K562 (cell line): ENCODE measurements around the gene STX3. TPM values are rescaled to one million over a fixed set of nuclear protein-coding genes. Genes with fewer than 3 reads are reported as not detected.

Experiments
- ELF2 ChIP-seq: fragments of 250-450 bp; sonication (Bioruptor Pico); IDR thresholded peaks from 2 replicates; pipeline ENCODE4 v1.5.0; 2021; ENCODE audit warnings: mild to moderate bottlenecking
- EP300 ChIP-seq: IDR thresholded peaks from 2 replicates; pipeline ENCODE4 v1.6.1; 2012; ENCODE audit warnings: low read length, improper control_type of control experiment
- GATAD2B ChIP-seq: fragments of 450-650 bp; IDR thresholded peaks from 2 replicates; pipeline ENCODE4 v1.6.1; 2017; ENCODE audit warnings: mild to moderate bottlenecking, borderline replicate concordance
- HDAC2 ChIP-seq: fragments of 450-650 bp; IDR thresholded peaks from 2 replicates; pipeline ENCODE4 v1.6.1; 2016; ENCODE audit warnings: mild to moderate bottlenecking
- HMG20A ChIP-seq: fragments of 450-650 bp; formaldehyde crosslinking; conservative IDR thresholded peaks from 2 replicates; pipeline ENCODE4 v1.4.0; 2020; ENCODE audit warnings: mild to moderate bottlenecking, mixed read lengths
- HMGN3 ChIP-seq: IDR thresholded peaks from 2 replicates; pipeline ENCODE4 v1.6.1; 2011; ENCODE audit warnings: borderline replicate concordance, low read depth, mild to moderate bottlenecking, mixed read lengths, low read length; ENCODE audit not compliant: insufficient read length; ENCODE audit errors: extremely low read depth
- NFIC ChIP-seq: fragments of 450-650 bp; IDR thresholded peaks from 2 replicates; pipeline ENCODE4 v1.6.1; 2017; ENCODE audit warnings: mild to moderate bottlenecking, inconsistent platforms
- RBBP5 ChIP-seq: fragments of 200-600 bp; sonication (generic); IDR thresholded peaks from 2 replicates; pipeline ENCODE4 v1.6.1; 2012; ENCODE audit warnings: borderline replicate concordance, mild to moderate bottlenecking, low read length, control low read depth, inconsistent platforms; ENCODE audit not compliant: insufficient read depth, poor library complexity, severe bottlenecking
- SLC30A9 ChIP-seq: fragments of 250-450 bp; sonication (Bioruptor Pico); IDR thresholded peaks from 2 replicates; pipeline ENCODE4 v1.8.0; 2022; ENCODE audit warnings: mild to moderate bottlenecking, moderate library complexity
- SMAD1 ChIP-seq: fragments of 150-350 bp; IDR thresholded peaks from 2 replicates; pipeline ENCODE4 v1.6.1; 2014; ENCODE audit warnings: low read length, low read depth; ENCODE audit not compliant: partially characterized antibody
- ZNF589 ChIP-seq: fragments of 200-800 bp; sonication (Bioruptor generic); IDR thresholded peaks from 2 replicates; pipeline ENCODE4 v1.6.1; 2016; ENCODE audit warnings: low read depth, missing genetic modification characterization, missing compliant biosample characterization
- polyA plus RNA-seq, 8 experiments: library from polyadenylated mRNA; depleted of rRNA in 4 of 8; stranded (reverse) in 5 of 8; unstranded in 3 of 8; fragments of >200 nt; fragmentation: Nextera tagmentation in 2 of 8; fragmentation: Illumina TruSeq in 1 of 8; extraction: Ambion mirVana in 2 of 8; extraction: Trizol in 1 of 8; gene quantifications; 2 replicates each; pipeline versions ENCODE4 v1.2.1 to v1.2.3, GENCODE V29; 2011 to 2014; ENCODE audit warnings: inconsistent platforms in 1 of 8, missing spikeins in 1 of 8
- total RNA-seq, 7 experiments: library from RNA; depleted of rRNA in 6 of 7; stranded (reverse); fragments of >200 nt in 6 of 7; fragmentation: Illumina TruSeq in 2 of 7; extraction: Trizol in 2 of 7; gene quantifications; 2 replicates each; pipeline versions ENCODE4 v1.2.1 to v1.2.3, GENCODE V29; 2011 to 2021; ENCODE audit warnings: low replicate concordance in 1 of 7
- TF ChIP-seq, protein P1 (sequence below): IDR thresholded peaks from 2 replicates; pipeline ENCODE4 v1.6.1; 2011; ENCODE audit warnings: borderline replicate concordance, low read depth, mild to moderate bottlenecking, moderate library complexity, low read length; ENCODE audit not compliant: insufficient read depth, poor library complexity, severe bottlenecking
- TF ChIP-seq, protein P2 (sequence below): fragments of 450-650 bp; IDR thresholded peaks from 2 replicates; pipeline ENCODE4 v1.7.0; 2016; ENCODE audit warnings: borderline replicate concordance
- TF ChIP-seq, protein P3 (sequence below): fragments of 250-450 bp; sonication (Bioruptor Pico); IDR thresholded peaks from 2 replicates; pipeline ENCODE4 v1.8.0; 2021; ENCODE audit warnings: moderate library complexity, mild to moderate bottlenecking, inconsistent platforms
- TF ChIP-seq, protein P4 (sequence below): fragments of 200-800 bp; sonication (Bioruptor generic); IDR thresholded peaks from 2 replicates; pipeline ENCODE4 v1.6.1; 2017; ENCODE audit warnings: missing genetic modification characterization, missing compliant biosample characterization
- TF ChIP-seq, protein P5 (sequence below): fragments of 250-450 bp; sonication (Bioruptor Pico); IDR thresholded peaks from 2 replicates; pipeline ENCODE4 v1.5.0; 2021
- TF ChIP-seq, protein P6 (sequence below): IDR thresholded peaks from 2 replicates; pipeline ENCODE4 v1.6.1; 2016; ENCODE audit warnings: missing genetic modification characterization, missing compliant biosample characterization

The STX3 gene
- total and polyA plus RNA-seq, 9 of the 15 experiments (the other 6 are each of a cell fraction or from before 2014, with no cell fraction given) = 12.0 to 91.6 (median 48.7) TPM

DNA sequence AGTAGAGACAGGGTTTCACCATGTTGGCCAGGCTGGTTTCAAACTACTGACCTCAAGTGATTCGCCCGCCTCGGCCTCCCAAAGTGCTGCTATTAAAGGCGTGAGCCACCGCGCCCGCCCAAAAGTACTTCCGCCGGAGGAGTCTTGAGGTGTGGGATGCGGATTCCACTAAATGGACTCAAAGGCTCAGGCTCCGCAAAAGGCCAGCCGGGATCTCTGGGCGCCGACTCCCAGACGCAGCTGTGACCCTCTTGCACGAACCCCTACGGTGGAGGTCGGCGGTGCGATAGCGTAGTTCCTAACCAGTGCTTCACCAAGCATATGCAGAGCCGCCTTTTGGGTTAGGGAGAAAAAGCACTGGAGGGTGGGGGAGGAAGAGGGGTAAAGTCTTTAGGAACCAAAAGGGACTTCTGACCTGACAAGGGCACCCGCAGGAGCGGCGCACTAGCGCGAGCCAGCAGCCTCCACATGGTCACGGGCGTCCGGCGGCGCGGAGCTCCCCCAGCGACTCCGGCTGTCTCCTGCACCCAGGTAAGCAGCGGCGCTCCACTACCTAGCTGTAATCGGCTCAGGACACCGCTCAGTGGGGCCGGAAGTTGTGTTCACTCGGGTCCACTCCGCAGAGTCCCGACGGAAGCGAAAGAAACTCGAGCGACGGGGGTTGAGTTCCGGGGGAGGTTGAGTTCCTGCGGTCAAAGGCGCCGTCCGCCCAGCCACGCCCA is 55.2 kb downstream of the STX3 start, which contains the start of gene MRPL16 (continued):
- TF ChIP-seq, protein P1, sequence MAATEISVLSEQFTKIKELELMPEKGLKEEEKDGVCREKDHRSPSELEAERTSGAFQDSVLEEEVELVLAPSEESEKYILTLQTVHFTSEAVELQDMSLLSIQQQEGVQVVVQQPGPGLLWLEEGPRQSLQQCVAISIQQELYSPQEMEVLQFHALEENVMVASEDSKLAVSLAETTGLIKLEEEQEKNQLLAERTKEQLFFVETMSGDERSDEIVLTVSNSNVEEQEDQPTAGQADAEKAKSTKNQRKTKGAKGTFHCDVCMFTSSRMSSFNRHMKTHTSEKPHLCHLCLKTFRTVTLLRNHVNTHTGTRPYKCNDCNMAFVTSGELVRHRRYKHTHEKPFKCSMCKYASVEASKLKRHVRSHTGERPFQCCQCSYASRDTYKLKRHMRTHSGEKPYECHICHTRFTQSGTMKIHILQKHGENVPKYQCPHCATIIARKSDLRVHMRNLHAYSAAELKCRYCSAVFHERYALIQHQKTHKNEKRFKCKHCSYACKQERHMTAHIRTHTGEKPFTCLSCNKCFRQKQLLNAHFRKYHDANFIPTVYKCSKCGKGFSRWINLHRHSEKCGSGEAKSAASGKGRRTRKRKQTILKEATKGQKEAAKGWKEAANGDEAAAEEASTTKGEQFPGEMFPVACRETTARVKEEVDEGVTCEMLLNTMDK = no peak
- TF ChIP-seq SMAD1 (peak; percentile 46), RBBP5 (peak; percentile 92), GATAD2B (no peak), ELF2 (CRISPR knock-in tag) (peak; percentile 49; the same call in 1 of the 2 replicates), ZNF589 (CRISPR knock-in tag) (peak; percentile 76; the same call in 1 of the 2 replicates), HMG20A (CRISPR knock-in tag) (no peak), SLC30A9 (CRISPR knock-in tag) (no peak), NFIC (peak; percentile 53), EP300 (peak; percentile 43), HMGN3 (peak; percentile 95), HDAC2 (peak; percentile 57; the same call in 1 of the 2 replicates)
- TF ChIP-seq, protein P2, sequence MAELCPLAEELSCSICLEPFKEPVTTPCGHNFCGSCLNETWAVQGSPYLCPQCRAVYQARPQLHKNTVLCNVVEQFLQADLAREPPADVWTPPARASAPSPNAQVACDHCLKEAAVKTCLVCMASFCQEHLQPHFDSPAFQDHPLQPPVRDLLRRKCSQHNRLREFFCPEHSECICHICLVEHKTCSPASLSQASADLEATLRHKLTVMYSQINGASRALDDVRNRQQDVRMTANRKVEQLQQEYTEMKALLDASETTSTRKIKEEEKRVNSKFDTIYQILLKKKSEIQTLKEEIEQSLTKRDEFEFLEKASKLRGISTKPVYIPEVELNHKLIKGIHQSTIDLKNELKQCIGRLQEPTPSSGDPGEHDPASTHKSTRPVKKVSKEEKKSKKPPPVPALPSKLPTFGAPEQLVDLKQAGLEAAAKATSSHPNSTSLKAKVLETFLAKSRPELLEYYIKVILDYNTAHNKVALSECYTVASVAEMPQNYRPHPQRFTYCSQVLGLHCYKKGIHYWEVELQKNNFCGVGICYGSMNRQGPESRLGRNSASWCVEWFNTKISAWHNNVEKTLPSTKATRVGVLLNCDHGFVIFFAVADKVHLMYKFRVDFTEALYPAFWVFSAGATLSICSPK = no peak
- TF ChIP-seq, protein P3, sequence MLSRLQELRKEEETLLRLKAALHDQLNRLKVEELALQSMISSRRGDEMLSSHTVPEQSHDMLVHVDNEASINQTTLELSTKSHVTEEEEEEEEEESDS (CRISPR knock-in tag) = no peak
- TF ChIP-seq, protein P4, sequence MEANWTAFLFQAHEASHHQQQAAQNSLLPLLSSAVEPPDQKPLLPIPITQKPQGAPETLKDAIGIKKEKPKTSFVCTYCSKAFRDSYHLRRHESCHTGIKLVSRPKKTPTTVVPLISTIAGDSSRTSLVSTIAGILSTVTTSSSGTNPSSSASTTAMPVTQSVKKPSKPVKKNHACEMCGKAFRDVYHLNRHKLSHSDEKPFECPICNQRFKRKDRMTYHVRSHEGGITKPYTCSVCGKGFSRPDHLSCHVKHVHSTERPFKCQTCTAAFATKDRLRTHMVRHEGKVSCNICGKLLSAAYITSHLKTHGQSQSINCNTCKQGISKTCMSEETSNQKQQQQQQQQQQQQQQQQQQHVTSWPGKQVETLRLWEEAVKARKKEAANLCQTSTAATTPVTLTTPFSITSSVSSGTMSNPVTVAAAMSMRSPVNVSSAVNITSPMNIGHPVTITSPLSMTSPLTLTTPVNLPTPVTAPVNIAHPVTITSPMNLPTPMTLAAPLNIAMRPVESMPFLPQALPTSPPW (CRISPR knock-in tag) = peak; percentile 74
- TF ChIP-seq, protein P5, sequence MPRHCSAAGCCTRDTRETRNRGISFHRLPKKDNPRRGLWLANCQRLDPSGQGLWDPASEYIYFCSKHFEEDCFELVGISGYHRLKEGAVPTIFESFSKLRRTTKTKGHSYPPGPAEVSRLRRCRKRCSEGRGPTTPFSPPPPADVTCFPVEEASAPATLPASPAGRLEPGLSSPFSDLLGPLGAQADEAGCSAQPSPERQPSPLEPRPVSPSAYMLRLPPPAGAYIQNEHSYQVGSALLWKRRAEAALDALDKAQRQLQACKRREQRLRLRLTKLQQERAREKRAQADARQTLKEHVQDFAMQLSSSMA (CRISPR knock-in tag) = 0 out of 2 replicates have a peak, but pooled peaks have one; percentile 33
- TF ChIP-seq, protein P6, sequence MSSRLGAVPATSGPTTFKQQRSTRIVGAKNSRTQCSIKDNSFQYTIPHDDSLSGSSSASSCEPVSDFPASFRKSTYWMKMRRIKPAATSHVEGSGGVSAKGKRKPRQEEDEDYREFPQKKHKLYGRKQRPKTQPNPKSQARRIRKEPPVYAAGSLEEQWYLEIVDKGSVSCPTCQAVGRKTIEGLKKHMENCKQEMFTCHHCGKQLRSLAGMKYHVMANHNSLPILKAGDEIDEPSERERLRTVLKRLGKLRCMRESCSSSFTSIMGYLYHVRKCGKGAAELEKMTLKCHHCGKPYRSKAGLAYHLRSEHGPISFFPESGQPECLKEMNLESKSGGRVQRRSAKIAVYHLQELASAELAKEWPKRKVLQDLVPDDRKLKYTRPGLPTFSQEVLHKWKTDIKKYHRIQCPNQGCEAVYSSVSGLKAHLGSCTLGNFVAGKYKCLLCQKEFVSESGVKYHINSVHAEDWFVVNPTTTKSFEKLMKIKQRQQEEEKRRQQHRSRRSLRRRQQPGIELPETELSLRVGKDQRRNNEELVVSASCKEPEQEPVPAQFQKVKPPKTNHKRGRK (tag) = no peak
